ENCODE data around the gene IL4I1.

IL4I1 gene

GRCh38 chr19:49894879-49895565 is 1.7 kb downstream of the IL4I1 start:
- DNase-seq (ENCODE audit: low read depth), result no peak

- no peak for DNase-seq (ENCODE audit: low read depth)
These were observed 2.5 kb downstream of the IL4I1 start for GRCh38 chr19:49894011-49894664.

- DNase-seq (ENCODE audit: low read depth), result no peak
These were observed 4.0 kb downstream of the IL4I1 start for GRCh38 chr19:49892716-49893115.

- DNase-seq (ENCODE audit: low read depth), result no peak
These were observed 5.3 kb downstream of the IL4I1 start for GRCh38 chr19:49891393-49891792.

GRCh38 chr19:49890349-49891311 is 6.1 kb downstream of the IL4I1 start:
- DNase-seq (ENCODE audit: low read depth), result no peak

GRCh38 chr19:49889687-49890348 is 6.9 kb downstream of the IL4I1 start:
- no peak for DNase-seq (ENCODE audit: low read depth)

- no peak for DNase-seq (ENCODE audit: low read depth)
These were observed 7.5 kb downstream of the IL4I1 start for GRCh38 chr19:49889038-49889686.

- no peak for DNase-seq (ENCODE audit: low read depth)
These were observed 8.2 kb downstream of the IL4I1 start for GRCh38 chr19:49888510-49888824.

GRCh38 chr19:49887665-49888509 is 8.8 kb downstream of the IL4I1 start:
- DNase-seq (ENCODE audit: low read depth), result no peak

GRCh38 chr19:49887037-49887664 is 9.5 kb downstream of the IL4I1 start:
- DNase-seq (ENCODE audit: low read depth), result no peak

GRCh38 chr19:49884760-49885159 is 11.9 kb downstream of the IL4I1 start:
- no peak for DNase-seq (ENCODE audit: low read depth)

GRCh38 chr19:49884109-49884508 is 12.6 kb downstream of the IL4I1 start:
- no peak for DNase-seq (ENCODE audit: low read depth)

- DNase-seq (ENCODE audit: low read depth), result no peak
These were observed 13.6 kb downstream of the IL4I1 start for GRCh38 chr19:49883094-49883493.

- DNase-seq (ENCODE audit: low read depth), result no peak
These were observed 14.0 kb downstream of the IL4I1 start for GRCh38 chr19:49882643-49883042.

GRCh38 chr19:49881672-49882394 is 14.9 kb downstream of the IL4I1 start:
- no peak for DNase-seq (ENCODE audit: low read depth)

GRCh38 chr19:49881186-49881585 is 15.5 kb downstream of the IL4I1 start:
- DNase-seq (ENCODE audit: low read depth), result no peak

- no peak for DNase-seq (ENCODE audit: low read depth)
These were observed 16.4 kb downstream of the IL4I1 start for GRCh38 chr19:49880162-49880869.

- no peak for DNase-seq (ENCODE audit: low read depth)
These were observed 17.3 kb downstream of the IL4I1 start for GRCh38 chr19:49879243-49879963.

- DNase-seq (ENCODE audit: low read depth), result no peak
These were observed 18.0 kb downstream of the IL4I1 start for GRCh38 chr19:49878744-49879070.
